Dendritic cell treated with granulocyte-macrophage colony-stimulating factor and Interleukin-4, amounts not matched to agents 40 ng/mL and 50 ng/mL, for 4 days (primary cell): ENCODE measurements around the gene NXPH1.

ENCODE experiments used
- H3K27ac Mint-ChIP-seq: one replicate; pipeline ENCODE4 v1.8.0; 2022; ENCODE audit warnings: mild to moderate bottlenecking, mixed read lengths
- H3K27me3 Mint-ChIP-seq: one replicate; pipeline ENCODE4 v1.8.0; 2022; ENCODE audit warnings: mild to moderate bottlenecking, mixed read lengths
- H3K36me3 Mint-ChIP-seq: one replicate; pipeline ENCODE4 v1.8.0; 2022; ENCODE audit warnings: low read depth, mixed read lengths
- H3K4me1 Mint-ChIP-seq: one replicate; pipeline ENCODE4 v1.8.0; 2022; ENCODE audit warnings: low read depth, mixed read lengths
- H3K4me3 Mint-ChIP-seq: one replicate; pipeline ENCODE4 v1.8.0; 2022; ENCODE audit warnings: mild to moderate bottlenecking, moderate library complexity, mixed read lengths
- H3K9me3 Mint-ChIP-seq: one replicate; pipeline ENCODE4 v1.8.0; 2022; ENCODE audit warnings: mixed read lengths
- intact Hi-C: fragments of 100-400 bp; cut with micrococcal nuclease; formaldehyde crosslinking; loops from one replicate; pipeline ENCODE4 v1.15.0; 2022

The NXPH1 gene

GRCh38 chr7:8615019-8615418, 181.6 kb downstream of the NXPH1 start:
- no peak overlapping the region for H3K27ac Mint-ChIP-seq
- H3K4me1 Mint-ChIP-seq, result no peaks in the 10 kb centered on the region
- H3K4me3 Mint-ChIP-seq, result no peak overlapping the region
- no peaks in the 10 kb centered on the region for H3K27me3 Mint-ChIP-seq
- no peaks in the 10 kb centered on the region for H3K36me3 Mint-ChIP-seq
- H3K9me3 Mint-ChIP-seq, result no peaks in the 10 kb centered on the region
- intact Hi-C loops, result no loop called here

GRCh38 chr7:8618441-8619070, 185.1 kb downstream of the NXPH1 start:
- Mint-ChIP-seq H3K36me3 (no peaks in the 10 kb centered on the region), H3K27me3 (no peaks in the 10 kb centered on the region), H3K9me3 (no peaks in the 10 kb centered on the region), H3K4me3 (no peak overlapping the region), H3K4me1 (no peaks in the 10 kb centered on the region), H3K27ac (no peak overlapping the region)
- intact Hi-C loops, result no loop called here

GRCh38 chr7:8620169-8620568, 186.8 kb downstream of the NXPH1 start:
- no peaks in the 10 kb centered on the region for H3K36me3 Mint-ChIP-seq
- H3K4me3 Mint-ChIP-seq, result no peak overlapping the region
- H3K9me3 Mint-ChIP-seq, result no peaks in the 10 kb centered on the region
- no peak overlapping the region for H3K27ac Mint-ChIP-seq
- no peaks in the 10 kb centered on the region for H3K27me3 Mint-ChIP-seq
- intact Hi-C loops, result no loop called here
- no peaks in the 10 kb centered on the region for H3K4me1 Mint-ChIP-seq

- H3K27me3 Mint-ChIP-seq, result no peaks in the 10 kb centered on the region
- H3K36me3 Mint-ChIP-seq, result no peaks in the 10 kb centered on the region
- intact Hi-C loops, result no loop called here
- no peak overlapping the region for H3K27ac Mint-ChIP-seq
- no peak overlapping the region for H3K4me3 Mint-ChIP-seq
- H3K4me1 Mint-ChIP-seq, result no peaks in the 10 kb centered on the region
- no peaks in the 10 kb centered on the region for H3K9me3 Mint-ChIP-seq
These were observed 192.2 kb downstream of the NXPH1 start for GRCh38 chr7:8625612-8626011.

- Mint-ChIP-seq H3K36me3 (no peaks in the 10 kb centered on the region), H3K9me3 (no peaks in the 10 kb centered on the region), H3K27ac (no peak overlapping the region), H3K4me1 (no peaks in the 10 kb centered on the region), H3K4me3 (no peak overlapping the region), H3K27me3 (no peaks in the 10 kb centered on the region)
- intact Hi-C loops, result no loop called here
These were observed 193.9 kb downstream of the NXPH1 start for GRCh38 chr7:8627325-8627724.

GRCh38 chr7:8628656-8629055, 195.2 kb downstream of the NXPH1 start:
- Mint-ChIP-seq H3K9me3 (no peaks in the 10 kb centered on the region), H3K4me3 (no peak overlapping the region), H3K4me1 (no peaks in the 10 kb centered on the region), H3K36me3 (no peaks in the 10 kb centered on the region), H3K27ac (no peak overlapping the region), H3K27me3 (no peaks in the 10 kb centered on the region)
- intact Hi-C loops, result no loop called here

GRCh38 chr7:8629504-8629903, 196.1 kb downstream of the NXPH1 start:
- H3K36me3 Mint-ChIP-seq, result no peaks in the 10 kb centered on the region
- intact Hi-C loops, result no loop called here

GRCh38 chr7:8637322-8637721, 203.9 kb downstream of the NXPH1 start:
- H3K36me3 Mint-ChIP-seq, result no peaks in the 10 kb centered on the region
- no peaks in the 10 kb centered on the region for H3K4me1 Mint-ChIP-seq
- H3K4me3 Mint-ChIP-seq, result no peak overlapping the region
- no peaks in the 10 kb centered on the region for H3K27me3 Mint-ChIP-seq
- no peaks in the 10 kb centered on the region for H3K9me3 Mint-ChIP-seq
- intact Hi-C loops, result no loop called here
- H3K27ac Mint-ChIP-seq, result no peak overlapping the region

More at GRCh38 chr7:8629504-8629903, 196.1 kb downstream of the NXPH1 start:
- no peaks in the 10 kb centered on the region for H3K9me3 Mint-ChIP-seq
- H3K4me1 Mint-ChIP-seq, result no peaks in the 10 kb centered on the region
- no peak overlapping the region for H3K4me3 Mint-ChIP-seq
- no peak overlapping the region for H3K27ac Mint-ChIP-seq
- no peaks in the 10 kb centered on the region for H3K27me3 Mint-ChIP-seq

GRCh38 chr7:8638076-8638475, 204.7 kb downstream of the NXPH1 start:
- H3K36me3 Mint-ChIP-seq, result no peaks in the 10 kb centered on the region
- no peak overlapping the region for H3K4me3 Mint-ChIP-seq
- no peaks in the 10 kb centered on the region for H3K9me3 Mint-ChIP-seq
- H3K4me1 Mint-ChIP-seq, result no peaks in the 10 kb centered on the region
- intact Hi-C loops, result no loop called here
- no peaks in the 10 kb centered on the region for H3K27me3 Mint-ChIP-seq
- H3K27ac Mint-ChIP-seq, result no peak overlapping the region

- Mint-ChIP-seq H3K9me3 (no peaks in the 10 kb centered on the region), H3K36me3 (no peaks in the 10 kb centered on the region), H3K4me1 (no peaks in the 10 kb centered on the region), H3K27ac (no peak overlapping the region), H3K4me3 (no peak overlapping the region), H3K27me3 (no peaks in the 10 kb centered on the region)
- intact Hi-C loops, result no loop called here
These were observed 206.3 kb downstream of the NXPH1 start for GRCh38 chr7:8639668-8640067.

- Mint-ChIP-seq H3K4me3 (no peak overlapping the region), H3K4me1 (no peaks in the 10 kb centered on the region), H3K27ac (no peak overlapping the region), H3K36me3 (no peaks in the 10 kb centered on the region), H3K27me3 (no peaks in the 10 kb centered on the region), H3K9me3 (no peaks in the 10 kb centered on the region)
- intact Hi-C loops, result no loop called here
These were observed 207.3 kb downstream of the NXPH1 start for GRCh38 chr7:8640671-8641070.

- Mint-ChIP-seq H3K36me3 (no peaks in the 10 kb centered on the region), H3K9me3 (peaks cover 46% of the 10 kb centered on the region), H3K27me3 (no peaks in the 10 kb centered on the region), H3K4me3 (no peak overlapping the region), H3K27ac (no peak overlapping the region), H3K4me1 (no peaks in the 10 kb centered on the region)
- intact Hi-C loops, result no loop called here
These were observed 235.5 kb downstream of the NXPH1 start for GRCh38 chr7:8668627-8669500.

GRCh38 chr7:8669501-8669851, 236.1 kb downstream of the NXPH1 start:
- no peak overlapping the region for H3K4me3 Mint-ChIP-seq
- no peaks in the 10 kb centered on the region for H3K27me3 Mint-ChIP-seq
- no peaks in the 10 kb centered on the region for H3K36me3 Mint-ChIP-seq
- H3K4me1 Mint-ChIP-seq, result no peaks in the 10 kb centered on the region
- intact Hi-C loops, result no loop called here
- peaks cover 40% of the 10 kb centered on the region for H3K9me3 Mint-ChIP-seq
- no peak overlapping the region for H3K27ac Mint-ChIP-seq

- no peaks in the 10 kb centered on the region for H3K4me1 Mint-ChIP-seq
- no peaks in the 10 kb centered on the region for H3K27me3 Mint-ChIP-seq
- H3K27ac Mint-ChIP-seq, result no peak overlapping the region
- no peak overlapping the region for H3K4me3 Mint-ChIP-seq
- intact Hi-C loops, result no loop called here
- no peaks in the 10 kb centered on the region for H3K36me3 Mint-ChIP-seq
- H3K9me3 Mint-ChIP-seq, result peaks cover 17% of the 10 kb centered on the region
These were observed 251.0 kb downstream of the NXPH1 start for GRCh38 chr7:8684426-8684825.
